CD4-positive, alpha-beta T cell treated with Interleukin-17A for 4 hours (primary cell): ENCODE data around the gene TCHH.
"Not testable (repeated sequence)": the region's sequence is repeated elsewhere in the genome, so short reads cannot be mapped to it uniquely, and the experiment has no call there.

Experiments
- DNase-seq: peaks from one replicate; pipeline ENCODE4 v3.0.0-alpha.2; 2020; ENCODE audit warnings: mixed read lengths

Gene TCHH

DNA sequence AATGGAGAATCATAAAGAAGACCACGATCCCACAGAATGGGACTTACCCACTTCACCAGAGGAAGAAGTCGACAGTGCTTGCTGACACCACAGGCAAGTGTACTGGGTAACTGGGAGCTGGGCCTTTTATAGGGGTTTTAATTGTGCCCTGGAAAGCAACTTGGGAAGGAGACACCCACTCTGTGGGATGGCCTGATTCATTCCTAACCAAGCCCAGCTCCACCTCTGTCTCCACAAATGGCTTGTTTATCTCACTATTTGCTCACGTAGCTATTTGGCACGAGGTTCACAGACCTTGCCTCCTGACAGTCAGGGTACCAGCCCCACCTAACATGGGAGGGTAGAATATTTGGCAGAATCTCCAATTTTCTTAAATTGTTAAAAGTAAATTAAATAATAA is at the start of gene TCHH:
Gene TCHH (minus strand): TSS at position 101 of the 400 bp plus-strand sequence. CDS start 1,364 bp downstream, outside the sequence.
- DNase-seq: no peak

DNA sequence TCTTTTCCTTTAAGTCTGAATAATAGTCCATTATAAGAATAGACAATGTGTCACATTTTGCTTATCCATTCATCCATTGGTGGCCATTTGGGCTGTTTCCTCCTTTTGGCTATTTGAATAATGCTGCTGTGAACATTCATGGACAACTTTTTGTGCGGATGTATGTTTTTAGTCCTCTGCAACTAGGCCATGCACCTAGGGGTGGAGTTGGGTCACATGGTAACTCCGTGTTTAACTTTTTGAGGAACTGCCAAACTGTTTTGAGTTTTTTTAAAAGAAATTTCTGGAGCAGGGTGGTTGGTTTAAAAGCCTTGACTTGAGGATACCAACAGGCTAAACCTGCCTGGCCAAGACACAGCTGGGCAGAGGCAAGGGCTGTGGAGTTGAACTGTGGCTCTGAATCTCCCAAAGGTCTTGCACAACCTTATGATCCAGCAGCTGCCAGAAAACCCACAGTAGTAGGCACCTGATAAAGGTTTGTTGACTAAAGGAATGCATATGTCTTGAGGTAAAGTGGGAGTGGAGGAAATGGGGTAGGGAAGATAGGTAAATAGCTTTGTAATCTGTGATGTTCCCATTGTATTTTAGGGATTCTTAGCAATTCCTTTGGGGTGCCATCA is 49.4 kb upstream of the TCHH start:
- no peak for DNase-seq

DNA sequence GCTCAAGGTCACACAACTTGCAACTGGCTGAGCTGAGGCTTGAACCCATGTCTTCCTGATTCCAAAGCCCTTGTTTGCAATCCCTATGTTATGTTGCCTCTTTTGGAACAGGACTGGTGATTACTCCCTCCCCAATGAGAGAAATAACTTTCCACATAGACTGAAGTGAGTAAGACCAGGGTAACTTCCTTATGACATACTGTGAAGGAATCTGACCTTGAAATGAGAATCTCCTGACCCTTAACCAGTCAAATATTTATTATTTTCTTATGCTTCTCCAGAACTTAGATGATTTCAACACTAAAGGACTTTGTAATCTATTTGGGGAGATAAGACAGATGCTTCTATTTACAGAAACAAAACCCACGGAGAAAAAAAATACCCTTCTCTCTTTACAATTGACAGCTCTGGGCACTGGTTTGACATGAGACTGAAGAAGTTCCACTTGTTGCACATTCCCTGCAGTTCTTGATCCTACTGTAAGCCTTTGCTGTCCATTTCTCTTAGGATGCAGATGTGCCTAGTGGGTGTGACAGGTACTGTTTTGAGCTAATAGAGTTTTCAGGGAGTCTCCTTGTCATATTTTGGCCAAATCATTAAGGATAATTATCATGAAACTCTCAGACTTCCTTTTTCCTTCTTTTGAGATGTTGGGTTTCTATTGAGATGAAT is 47.7 kb upstream of the TCHH start:
- no peak for DNase-seq

DNA sequence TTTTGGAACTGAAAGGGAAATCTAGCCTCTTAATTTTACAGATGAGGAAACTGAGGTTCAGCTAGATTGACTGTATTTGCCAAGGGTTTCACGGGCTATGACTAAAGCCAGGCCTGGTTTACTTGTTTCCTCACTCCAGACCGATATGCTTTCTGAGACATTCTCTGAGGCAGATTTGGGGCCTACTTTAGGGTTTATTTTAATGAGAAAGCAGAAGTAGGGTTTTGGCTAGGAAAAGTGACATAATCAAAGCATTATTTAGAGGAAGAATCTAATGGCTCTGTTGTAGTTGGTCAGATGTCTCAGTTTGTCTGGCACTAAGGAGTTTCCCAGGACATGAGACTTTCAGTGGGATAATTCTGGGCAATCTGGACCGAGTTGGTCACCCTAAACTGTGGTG is 45.3 kb upstream of the TCHH start:
- DNase-seq: no peak

DNA sequence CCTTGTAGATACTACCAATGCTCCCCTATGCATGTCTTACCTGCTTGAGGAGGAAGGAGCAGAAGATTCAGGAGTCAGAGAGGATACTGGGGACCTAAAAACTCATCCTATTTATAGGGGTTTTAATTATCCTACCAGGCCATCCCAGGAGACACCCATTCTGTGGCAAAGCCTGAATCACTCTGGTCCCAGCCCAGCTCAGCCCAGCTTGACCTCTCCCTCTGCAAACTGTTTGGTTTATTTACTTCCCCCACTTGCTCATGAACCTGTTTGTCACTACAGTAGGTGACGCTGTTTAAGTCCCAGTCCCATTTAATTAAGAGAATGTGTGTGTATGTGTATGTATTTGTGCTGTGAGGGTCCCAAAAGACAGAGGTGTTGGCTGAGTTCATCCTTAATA is 43.9 kb upstream of the TCHH start, which contains the start of gene RPTN:
Gene RPTN (minus strand): TSS at position 85 of the 400 bp plus-strand sequence. CDS start 1,339 bp downstream, outside the sequence.
- DNase-seq: no peak

DNA sequence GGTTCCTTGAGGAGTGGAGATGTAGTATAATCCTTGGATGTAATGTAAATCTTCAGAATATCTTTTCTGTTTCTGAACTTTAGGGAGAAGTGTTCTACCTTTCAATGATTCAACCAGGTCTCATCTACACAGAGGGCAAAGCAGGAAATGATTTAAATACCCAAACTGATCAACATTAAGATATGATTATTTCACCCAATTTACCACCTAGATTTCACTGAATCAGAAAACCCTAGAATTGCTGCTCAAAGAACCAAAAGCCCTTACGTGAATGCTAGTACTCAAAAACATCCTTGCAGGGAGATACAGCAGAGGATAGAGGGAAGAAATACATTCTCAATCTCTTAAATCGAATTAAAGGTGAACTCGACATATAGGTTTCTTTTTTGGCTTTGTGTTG is 38.8 kb upstream of the TCHH start:
- DNase-seq: no peak

GRCh38 chr1:152151646-152152045 is 36.4 kb upstream of the TCHH start:
- no peak for DNase-seq

DNA sequence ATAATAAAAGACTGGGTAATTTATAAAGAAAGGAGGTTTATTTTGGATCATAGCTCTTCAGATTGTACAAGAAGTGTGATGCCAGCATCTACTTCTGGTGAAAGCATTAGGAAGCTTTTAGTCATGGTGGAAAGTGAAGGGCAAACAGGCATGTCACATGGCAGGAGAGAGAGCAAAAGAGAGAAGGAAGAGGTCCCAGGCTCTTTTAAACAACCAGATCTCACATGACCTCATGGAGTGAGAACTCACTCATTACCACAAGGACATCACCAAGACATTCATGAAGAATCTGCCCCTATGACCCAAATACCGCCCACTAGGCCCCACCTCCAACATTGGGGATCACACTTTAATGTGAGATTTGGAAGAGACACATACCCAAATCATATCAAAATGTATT is 33.7 kb upstream of the TCHH start:
- DNase-seq: no peak

DNA sequence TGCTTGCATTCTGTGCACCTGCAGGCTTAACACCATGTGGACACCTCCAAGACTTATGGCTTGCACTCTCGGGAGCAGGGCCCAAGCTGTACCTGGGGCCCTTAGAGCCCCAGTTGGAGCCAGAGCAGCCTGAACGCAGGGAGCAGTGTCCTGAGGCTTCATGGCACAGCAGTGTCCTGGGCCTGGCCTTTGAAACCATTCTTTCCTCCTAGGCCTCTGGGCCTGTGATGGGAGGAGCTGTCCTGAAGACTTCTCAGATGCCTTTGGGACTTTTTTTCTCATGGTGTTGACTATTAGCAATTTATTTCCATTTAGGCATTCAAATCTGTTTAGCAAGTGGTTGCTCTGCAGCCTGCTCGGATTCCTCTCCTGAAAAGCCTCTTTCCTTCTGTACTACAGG is 32.8 kb upstream of the TCHH start:
- DNase-seq: no peak

DNA sequence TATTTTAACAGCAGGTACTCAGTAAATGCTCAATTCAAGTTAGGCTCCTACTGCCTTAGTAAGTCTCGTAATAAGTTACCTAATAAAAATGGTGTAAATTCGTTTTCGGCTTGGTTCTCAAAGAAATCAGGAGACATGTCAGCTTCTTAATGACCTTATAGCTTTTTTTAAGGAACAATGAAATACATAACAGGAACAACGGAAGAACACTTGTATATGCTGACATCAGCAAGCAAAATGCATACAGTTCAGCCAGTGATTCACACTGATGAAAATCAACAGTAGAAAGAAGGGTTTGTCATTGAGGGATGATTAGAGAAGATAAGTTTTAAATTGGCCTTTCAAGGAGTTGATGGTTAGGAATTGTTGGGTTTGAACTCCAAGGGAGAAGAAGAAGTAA is 30.5 kb upstream of the TCHH start:
- no peak for DNase-seq

DNA sequence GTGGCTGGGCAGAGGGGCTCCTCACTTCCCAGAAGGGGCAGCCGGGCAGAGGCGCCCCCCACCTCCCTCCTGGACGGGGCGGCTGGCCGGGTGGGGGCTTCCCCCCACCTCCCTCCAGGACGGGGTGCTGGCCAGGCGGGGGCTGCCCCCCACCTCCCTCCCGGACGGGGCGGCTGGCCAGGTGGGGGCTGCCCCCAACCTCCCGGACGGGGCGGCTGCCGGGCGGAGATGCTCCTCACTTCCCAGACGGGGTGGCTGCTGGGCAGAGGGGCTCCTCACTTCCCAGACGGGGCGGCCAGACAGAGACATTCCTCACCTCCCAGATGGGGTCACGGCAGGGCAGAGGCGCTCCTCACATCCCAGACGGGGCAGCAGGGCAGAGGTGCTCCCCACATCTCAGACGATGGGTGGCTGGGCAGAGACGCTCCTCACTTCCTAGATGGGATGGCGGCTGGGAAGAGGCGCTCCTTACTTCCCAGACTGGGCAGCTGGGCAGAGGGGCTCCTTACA is 29.5 kb upstream of the TCHH start:
- not testable (repeated sequence) for DNase-seq

DNA sequence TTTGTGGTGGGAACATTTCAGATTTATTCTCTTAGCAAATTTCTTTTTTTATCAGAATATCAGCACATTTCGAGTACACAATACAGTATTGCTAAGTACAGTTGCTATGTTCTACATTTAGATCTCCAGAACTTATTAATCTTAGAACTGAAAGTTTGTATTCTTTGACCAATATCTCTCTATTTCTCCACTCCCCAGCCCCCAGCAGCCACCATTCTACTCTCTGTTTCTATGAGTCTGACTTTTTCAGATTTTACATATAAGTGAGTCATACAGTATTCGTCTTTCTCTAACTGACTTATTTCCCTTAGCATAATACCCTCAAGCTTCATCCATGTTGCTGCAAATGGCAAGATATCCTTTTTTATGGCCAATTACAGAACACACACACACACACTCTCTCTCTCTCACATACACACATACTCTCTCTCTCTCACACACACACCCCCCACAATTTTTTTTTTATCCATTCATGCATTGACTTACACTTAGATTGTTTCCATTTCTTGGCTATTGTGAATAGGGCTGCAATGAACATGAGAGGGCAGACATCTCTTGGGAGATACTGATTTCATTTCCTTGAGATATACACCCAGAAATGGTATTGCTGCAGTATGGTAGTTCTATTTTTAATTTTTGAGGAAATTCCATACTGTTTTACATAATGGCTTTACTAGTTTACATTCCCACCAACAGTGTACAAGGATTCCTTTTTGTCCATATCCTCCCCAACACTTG is 28.1 kb upstream of the TCHH start:
- DNase-seq: no peak

DNA sequence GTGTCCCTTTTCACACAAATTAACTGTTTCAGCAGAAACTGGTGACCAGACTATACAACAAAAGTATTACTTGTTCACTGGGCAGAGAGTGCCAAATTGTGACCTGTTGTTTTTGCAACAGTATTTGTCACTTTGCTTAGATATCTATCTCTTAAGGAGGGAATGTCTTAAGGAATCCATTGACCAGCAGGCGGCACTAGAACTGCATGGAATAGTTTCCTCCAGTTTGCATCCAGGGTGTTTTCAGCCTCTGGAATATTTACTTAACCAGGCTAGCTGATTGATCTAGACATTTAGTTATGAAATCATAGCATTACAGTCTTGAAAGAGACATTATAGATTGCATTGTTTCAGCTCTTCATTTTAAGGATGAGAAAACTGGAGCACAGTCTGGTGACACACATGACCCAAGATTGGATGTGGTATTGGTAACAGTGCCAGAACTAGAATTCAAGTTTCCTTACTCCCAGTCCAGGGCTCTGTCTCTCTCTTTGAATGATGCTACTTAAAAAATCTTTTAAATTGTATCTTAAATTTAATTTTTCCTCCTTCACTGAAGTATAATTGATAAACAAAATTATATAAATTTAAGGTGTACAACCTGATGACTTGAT is 26.8 kb upstream of the TCHH start:
- peak; percentile 8 for DNase-seq

GRCh38 chr1:152137215-152137614 is 22.0 kb upstream of the TCHH start:
- DNase-seq: no peak

- no peak for DNase-seq
Measured at GRCh38 chr1:152130186-152130585, 14.9 kb upstream of the TCHH start.

GRCh38 chr1:152127673-152128072 is 12.4 kb upstream of the TCHH start:
- DNase-seq: no peak

- DNase-seq: no peak
Measured at GRCh38 chr1:152125834-152126443, 10.7 kb upstream of the TCHH start.

DNA sequence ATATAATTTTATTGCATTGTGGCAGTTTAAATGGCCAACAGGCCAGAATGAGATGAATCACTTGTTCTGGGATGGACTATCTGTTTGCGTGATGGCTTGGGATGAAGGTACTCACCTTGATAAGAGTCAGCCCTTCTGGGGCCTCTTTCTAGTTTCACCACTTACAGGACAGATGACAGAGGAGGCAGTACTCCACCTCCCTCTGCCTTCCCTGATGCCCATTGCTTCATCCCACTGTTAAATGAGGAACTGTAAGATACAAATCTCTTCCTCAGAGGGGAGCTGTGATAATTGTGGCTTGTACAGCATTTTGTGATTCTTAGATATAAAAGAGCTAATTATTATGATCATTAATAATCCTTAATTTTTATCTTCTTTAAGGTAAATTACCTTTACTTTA is 3.7 kb upstream of the TCHH start:
- no peak for DNase-seq

GRCh38 chr1:152112885-152113432 is 2.3 kb downstream of the TCHH start:
- DNase-seq: no peak

DNA sequence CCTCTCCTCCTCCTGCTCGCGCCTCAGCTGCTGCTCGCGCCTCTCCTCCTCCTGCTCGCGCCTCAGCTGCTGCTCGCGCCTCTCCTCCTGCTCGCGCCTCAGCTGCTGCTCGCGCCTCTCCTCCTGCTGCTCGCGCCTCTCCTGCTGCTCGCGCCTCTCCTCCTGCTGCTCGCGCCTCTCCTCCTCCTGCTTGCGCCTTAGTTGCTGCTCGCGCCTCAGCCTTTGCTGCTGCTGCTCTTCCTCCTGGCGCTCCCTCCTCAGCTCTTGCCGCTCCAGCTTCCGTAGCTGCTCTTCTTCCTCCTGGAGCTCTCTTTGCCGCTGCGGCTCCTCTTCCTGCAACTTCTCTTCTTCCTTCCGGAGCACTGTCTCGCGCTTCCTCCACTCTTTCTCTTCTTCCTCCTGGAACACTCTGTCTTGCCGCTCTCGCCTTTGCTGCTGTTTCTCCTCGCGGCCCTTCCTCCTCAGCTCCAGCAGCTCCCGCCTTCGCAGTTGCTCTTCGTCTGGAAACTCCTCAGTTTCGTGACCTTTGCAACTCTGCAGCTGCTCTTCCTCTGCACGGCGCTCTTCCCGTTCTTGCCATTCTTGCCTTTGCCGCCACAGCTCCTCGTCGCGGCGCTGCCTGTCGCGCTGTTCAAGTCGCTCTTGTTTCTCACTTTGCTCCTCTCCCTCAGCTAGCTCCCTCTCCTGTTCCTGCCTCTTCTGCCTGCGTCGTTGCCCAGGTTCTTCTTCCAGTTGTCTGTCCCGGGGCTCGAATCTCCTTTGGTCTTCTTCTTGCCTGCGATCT is 3.0 kb downstream of the TCHH start:
- DNase-seq: peak; percentile 4

GRCh38 chr1:152111515-152111968 is 3.7 kb downstream of the TCHH start:
- DNase-seq: peak; percentile 27
